NOMO-1 treated with dmso at 0.1 percent for 144 hours (cell line): ENCODE data around the gene SNX25.
"Not testable (repeated sequence)": the region's sequence is repeated elsewhere in the genome, so short reads cannot be mapped to it uniquely, and the experiment has no call there.

Source experiments
- DNase-seq: peaks from one replicate; lab custom pipeline; 2025; ENCODE audit not compliant: unreplicated experiment; lab: John Stamatoyannopoulos, UW

SNX25 gene

GRCh38 chr4:185204238-185204910, 5.0 kb upstream of the SNX25 start:
- DNase-seq = no peak

- not testable (repeated sequence) for DNase-seq
These were observed 4.3 kb upstream of the SNX25 start for GRCh38 chr4:185205073-185205472.

DNA sequence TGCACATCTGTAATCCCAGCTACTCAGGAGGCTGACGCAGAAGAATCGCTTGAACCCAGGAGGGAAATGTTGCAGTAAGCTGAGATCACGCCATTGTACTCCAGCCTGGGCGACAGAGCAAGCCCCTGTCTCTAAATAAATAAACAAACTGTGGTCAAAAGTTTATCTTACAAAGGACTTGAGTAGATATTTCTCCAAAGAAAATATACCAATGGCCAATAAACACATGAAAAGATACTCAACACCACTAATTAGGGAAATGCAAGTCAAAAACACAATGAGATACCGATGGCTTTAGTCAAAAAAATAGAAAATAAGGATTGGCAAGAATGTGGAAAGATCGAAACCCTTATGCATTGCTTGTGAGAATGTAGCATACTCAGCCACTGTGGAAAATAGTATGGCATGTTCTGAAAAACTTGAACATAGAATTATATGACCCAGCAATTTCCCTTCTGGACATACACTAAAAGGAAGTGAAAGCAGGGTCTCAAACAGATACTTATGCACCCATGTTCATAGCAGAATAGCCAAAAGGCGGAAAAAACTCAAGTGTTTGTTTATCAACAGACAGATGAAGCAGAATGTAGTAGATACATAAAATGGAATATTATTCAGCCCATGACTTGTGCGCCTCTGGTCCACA, 3.6 kb upstream of the SNX25 start:
- peak; percentile 36 for DNase-seq

DNA sequence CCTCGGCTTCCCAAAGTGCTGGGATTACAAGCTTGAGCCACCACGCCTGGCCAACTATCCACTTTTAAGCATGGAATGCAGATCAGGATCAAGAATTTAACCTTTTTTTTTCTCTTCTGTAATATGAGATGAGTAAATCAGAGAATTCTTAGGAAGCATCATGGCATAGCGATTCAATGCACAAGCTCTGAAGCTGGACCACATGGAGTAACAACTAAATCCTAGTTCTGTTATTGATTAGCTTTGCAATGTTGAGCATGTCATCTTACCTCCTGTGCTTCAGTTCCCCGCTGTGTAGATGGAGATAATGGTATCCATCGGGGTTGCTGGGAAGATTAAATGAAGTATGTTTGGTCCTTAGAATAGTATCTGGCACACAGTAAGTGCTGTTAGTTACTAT, 1.9 kb upstream of the SNX25 start:
- DNase-seq = no peak

- DNase-seq = not testable (repeated sequence)
These were observed 379 bp downstream of the SNX25 start for GRCh38 chr4:185209852-185210101.

- peak; percentile 5 for DNase-seq
These were observed 944 bp downstream of the SNX25 start for GRCh38 chr4:185210102-185210981.

GRCh38 chr4:185211035-185211434, 1.6 kb downstream of the SNX25 start:
- no peak for DNase-seq

- DNase-seq = no peak
These were observed 2.2 kb downstream of the SNX25 start for GRCh38 chr4:185211641-185212040.

DNA sequence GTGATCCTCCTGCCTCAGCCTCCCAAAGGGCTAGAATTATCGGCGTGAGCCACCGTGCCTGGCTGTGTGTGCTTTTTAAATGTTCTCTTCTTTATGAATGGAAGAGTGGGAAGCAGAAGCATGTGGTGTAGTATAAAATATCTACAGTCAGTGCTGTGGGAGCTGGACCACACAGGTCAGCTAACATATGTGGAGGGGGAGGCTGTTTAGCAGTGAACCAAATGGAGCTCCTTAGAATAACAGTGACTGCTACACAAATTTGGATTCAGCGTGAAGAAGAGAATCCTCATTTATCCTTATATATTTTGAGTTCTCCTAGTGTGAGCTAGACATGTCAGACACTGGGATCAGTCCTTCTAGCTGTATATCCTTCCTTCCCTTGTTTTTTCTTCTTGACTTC, 3.2 kb downstream of the SNX25 start:
- DNase-seq = no peak

GRCh38 chr4:185213877-185214276, 4.5 kb downstream of the SNX25 start:
- DNase-seq = peak; percentile 14

- DNase-seq = no peak
These were observed 5.9 kb downstream of the SNX25 start for GRCh38 chr4:185215261-185215660.

- no peak for DNase-seq
These were observed 8.1 kb downstream of the SNX25 start for GRCh38 chr4:185217408-185217975.

DNA sequence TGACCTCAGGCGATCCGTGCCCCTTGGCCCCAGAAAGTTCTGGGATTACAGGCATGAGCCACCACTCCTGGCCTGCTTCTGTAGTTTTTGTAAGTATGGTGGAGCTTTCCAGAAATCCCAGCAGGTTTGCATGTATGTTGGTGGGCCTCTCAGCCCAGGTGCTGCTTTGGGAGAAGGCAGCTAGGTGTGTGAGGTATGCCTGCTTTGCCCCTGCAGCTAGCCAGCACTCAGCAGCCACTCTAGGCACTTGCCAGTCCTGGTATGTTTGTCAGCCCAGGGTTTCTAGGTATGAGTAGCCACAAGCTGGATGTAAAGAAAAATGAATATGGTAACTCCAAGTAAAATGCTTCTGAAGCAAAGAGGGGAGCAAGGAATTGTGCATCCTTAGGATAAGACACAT, 8.9 kb downstream of the SNX25 start:
- no peak for DNase-seq

GRCh38 chr4:185219551-185220344, 10.3 kb downstream of the SNX25 start:
- peak; percentile 27 for DNase-seq

- no peak for DNase-seq
These were observed 12.1 kb downstream of the SNX25 start for GRCh38 chr4:185221491-185221890.

GRCh38 chr4:185221912-185222311, 12.5 kb downstream of the SNX25 start:
- no peak for DNase-seq

DNA sequence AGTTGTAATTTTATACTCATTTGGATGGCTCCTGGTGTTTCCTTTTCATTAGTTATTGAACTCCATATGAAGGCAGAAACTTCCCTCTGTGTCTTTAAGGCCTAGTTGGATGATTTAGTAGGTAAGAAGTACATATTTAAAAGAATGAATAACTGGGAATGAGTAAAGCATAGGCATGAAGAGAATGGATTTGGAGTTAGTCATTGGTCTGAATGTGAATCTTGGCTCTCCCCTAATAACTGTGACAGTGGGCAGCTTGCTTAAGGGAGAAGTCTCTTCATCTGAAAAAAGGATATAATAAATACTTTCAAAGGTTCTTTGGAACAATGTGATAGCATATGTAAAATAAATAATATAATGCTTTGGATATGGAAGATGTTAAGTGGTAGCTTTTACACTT, 13.2 kb downstream of the SNX25 start:
- DNase-seq = no peak

- DNase-seq = no peak
These were observed 15.2 kb downstream of the SNX25 start for GRCh38 chr4:185224597-185224996.

DNA sequence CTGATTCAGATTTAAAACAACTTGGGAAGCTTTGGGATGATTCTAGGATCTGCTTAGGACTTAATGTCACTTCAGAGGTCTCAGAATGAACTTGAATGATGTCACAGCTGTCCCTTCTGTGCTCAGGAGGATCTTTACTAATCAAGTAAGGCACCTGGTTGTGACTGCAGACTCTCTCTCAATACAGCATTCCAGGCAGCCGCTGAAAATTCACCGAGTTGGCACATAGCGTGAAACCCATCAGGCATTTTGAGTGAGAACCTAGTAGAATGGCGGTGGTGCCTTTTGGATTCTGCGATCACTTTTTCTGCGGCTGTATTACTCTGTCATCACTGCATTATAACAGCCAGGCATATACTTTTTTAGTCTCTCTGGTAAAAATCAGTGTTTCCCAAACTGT, 16.5 kb downstream of the SNX25 start:
- DNase-seq = no peak

DNA sequence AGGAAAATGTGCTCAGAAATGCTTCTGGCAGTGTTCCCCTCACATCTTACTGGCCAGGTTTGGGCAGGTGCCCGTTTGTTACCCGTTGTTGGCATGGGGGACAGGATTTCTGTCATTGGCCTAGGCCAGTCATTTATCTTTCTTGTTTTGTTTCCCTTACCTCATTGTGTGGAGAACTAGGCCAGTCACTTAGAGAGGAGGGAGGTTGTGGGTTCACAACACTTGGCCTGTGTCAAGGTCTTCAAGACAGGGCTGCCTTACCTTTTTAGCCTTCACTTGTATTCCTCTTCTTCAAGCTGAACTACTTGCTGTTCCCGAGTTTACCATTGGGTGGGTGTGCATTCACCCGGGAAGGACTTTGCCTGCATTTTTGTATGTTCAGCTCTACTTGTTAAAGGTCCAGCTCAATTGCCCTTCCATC, 17.7 kb downstream of the SNX25 start:
- no peak for DNase-seq

- DNase-seq = no peak
These were observed 18.4 kb downstream of the SNX25 start for GRCh38 chr4:185227713-185228278.
